Liver (tissue), 9 donors: ENCODE measurements around the gene ENPP1. TPM values are rescaled to one million over a fixed set of nuclear protein-coding genes. Genes with fewer than 3 reads are reported as not detected.

ENCODE experiments used
- DNase-seq: peaks from one replicate; pipeline ENCODE4 v3.0.0-alpha.2; 2017; ENCODE audit warnings: low spot score
- H3K27ac ChIP-seq, 2 donors: one replicate each; pipeline ENCODE4 v1.7.0; 2013; ENCODE audit warnings: inconsistent platforms in 2 of 2, low read length in 2 of 2, control low read depth in 1 of 2, low read depth in 1 of 2, mild to moderate bottlenecking in 1 of 2
- H3K27me3 ChIP-seq, 4 donors: one replicate each; pipeline versions ENCODE4 v1.6.1 to v1.7.0; 2013; ENCODE audit warnings: low read length in 3 of 4, inconsistent platforms in 1 of 4, mild to moderate bottlenecking in 1 of 4, moderate library complexity in 1 of 4; ENCODE audit not compliant: control insufficient read depth in 4 of 4, insufficient read depth in 4 of 4
- H3K36me3 ChIP-seq, 4 donors: one replicate each; pipeline versions ENCODE4 v1.6.1 to v1.7.0; 2013; ENCODE audit warnings: low read length in 3 of 4, mild to moderate bottlenecking in 3 of 4, low read depth in 1 of 4, moderate library complexity in 1 of 4; ENCODE audit not compliant: control insufficient read depth in 4 of 4, insufficient read depth in 3 of 4
- H3K4me1 ChIP-seq, 4 donors: one replicate each; pipeline versions ENCODE4 v1.6.1 to v1.7.0; 2013; ENCODE audit warnings: low read length in 3 of 4, mild to moderate bottlenecking in 3 of 4, moderate library complexity in 1 of 4; ENCODE audit not compliant: control insufficient read depth in 4 of 4, insufficient read depth in 4 of 4
- H3K4me3 ChIP-seq, 3 donors: one replicate each; pipeline versions ENCODE4 v1.6.1 to v1.7.0; 2013; ENCODE audit warnings: low read length in 3 of 3, control low read depth in 1 of 3, low read depth in 1 of 3, mild to moderate bottlenecking in 1 of 3
- H3K9ac ChIP-seq, 2 donors: one replicate each; pipeline ENCODE4 v1.7.0; 2013; ENCODE audit warnings: low read length in 2 of 2, mild to moderate bottlenecking in 2 of 2, moderate library complexity in 2 of 2, control low read depth in 1 of 2, low read depth in 1 of 2
- H3K9me3 ChIP-seq, 4 donors: one replicate each; pipeline versions ENCODE4 v1.6.1 to v1.7.0; 2013; ENCODE audit warnings: low read length in 3 of 4; ENCODE audit not compliant: control insufficient read depth in 4 of 4
- CTCF ChIP-seq: fragments of 150-350 bp; IDR thresholded peaks from 2 replicates; pipeline ENCODE4 v1.5.1; 2017; ENCODE audit warnings: improper control_type of control experiment, low read depth, low read length; ENCODE audit not compliant: missing input control
- EGR1 ChIP-seq, 2 donors: IDR thresholded peaks; 2 replicates each; pipeline ENCODE4 v1.6.1; 2016 to 2018; ENCODE audit warnings: antibody characterized with exemption in 2 of 2, low read depth in 2 of 2
- FOXA2 ChIP-seq: IDR thresholded peaks from 2 replicates; pipeline ENCODE4 v1.6.1; 2016; ENCODE audit warnings: antibody characterized with exemption
- JUND ChIP-seq, 2 donors: IDR thresholded peaks; 2 replicates each; pipeline ENCODE4 v1.6.1; 2016; ENCODE audit warnings: antibody characterized with exemption in 2 of 2
- NR2F2 ChIP-seq: IDR thresholded peaks from 2 replicates; pipeline ENCODE4 v1.6.1; 2016; ENCODE audit warnings: antibody characterized with exemption
- REST ChIP-seq: IDR thresholded peaks from 2 replicates; pipeline ENCODE4 v1.6.1; 2016; ENCODE audit warnings: antibody characterized with exemption, mild to moderate bottlenecking
- RXRA ChIP-seq, 2 donors: IDR thresholded peaks; 2 replicates each; pipeline ENCODE4 v1.6.1; 2017 to 2018; ENCODE audit warnings: antibody characterized with exemption in 2 of 2, mild to moderate bottlenecking in 1 of 2
- SP1 ChIP-seq: IDR thresholded peaks from 2 replicates; pipeline ENCODE4 v1.6.1; 2018; ENCODE audit warnings: antibody characterized with exemption, mild to moderate bottlenecking
- YY1 ChIP-seq: IDR thresholded peaks from 2 replicates; pipeline ENCODE4 v1.6.1; 2016; ENCODE audit warnings: antibody characterized with exemption, mild to moderate bottlenecking
- WGBS: extraction: QIAGEN DNeasy Blood & Tissue Kit; methylation state at CpG from one replicate; pipeline ENCODE4 v1.1.7; 2013; 5-methylcytosine and 5-hydroxymethylcytosine counted together
- polyA plus RNA-seq, 2 donors: library from polyadenylated mRNA; stranded (reverse) in 1 of 2; unstranded in 1 of 2; fragments of 200-250 nt in 1 of 2; fragments of >200 nt in 1 of 2; fragmentation: Nextera tagmentation in 1 of 2; extraction: Ambion mirVana in 1 of 2; gene quantifications; one replicate each; pipeline versions ENCODE4 v1.2.1 to v1.2.3, GENCODE V29; 2013 to 2015
- total RNA-seq, 2 donors: library from RNA; depleted of rRNA; stranded (reverse); fragments of >200 nt; gene quantifications; one replicate each; pipeline ENCODE4 v1.2.3, GENCODE V29; 2014
- TF ChIP-seq, protein P1 (sequence below): IDR thresholded peaks from 2 replicates; pipeline ENCODE4 v1.6.1; 2016; ENCODE audit warnings: antibody characterized with exemption
- TF ChIP-seq, protein P2 (sequence below): IDR thresholded peaks from 2 replicates; pipeline ENCODE4 v1.6.1; 2016; ENCODE audit warnings: antibody characterized with exemption
- donor health status: healthy.
- donor health status: healthy.
- donor health status: healthy.
- donor health status: healthy.
- donor health status: healthy.

The ENPP1 gene
- total and polyA plus RNA-seq, 4 donors = 9.5 to 53.1 (median 31.1) TPM

- TF ChIP-seq, protein P1, sequence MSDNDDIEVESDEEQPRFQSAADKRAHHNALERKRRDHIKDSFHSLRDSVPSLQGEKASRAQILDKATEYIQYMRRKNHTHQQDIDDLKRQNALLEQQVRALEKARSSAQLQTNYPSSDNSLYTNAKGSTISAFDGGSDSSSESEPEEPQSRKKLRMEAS = no peak
- TF ChIP-seq FOXA2 = no peak
- TF ChIP-seq, protein P2, sequence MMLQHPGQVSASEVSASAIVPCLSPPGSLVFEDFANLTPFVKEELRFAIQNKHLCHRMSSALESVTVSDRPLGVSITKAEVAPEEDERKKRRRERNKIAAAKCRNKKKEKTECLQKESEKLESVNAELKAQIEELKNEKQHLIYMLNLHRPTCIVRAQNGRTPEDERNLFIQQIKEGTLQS = no peak
- TF ChIP-seq YY1 = no peak
- no peak for TF ChIP-seq RXRA (IDR thresholded peaks at IDR 0.05)
- TF ChIP-seq JUND (IDR thresholded peaks at IDR 0.05) = no peak
- TF ChIP-seq EGR1 (IDR thresholded peaks at IDR 0.05; ENCODE audit: low read depth in 2 of 2) = no peak
- no peak for TF ChIP-seq REST
- TF ChIP-seq NR2F2 = no peak
Observed at GRCh38 chr6:131787079-131787478, 20.7 kb upstream of the ENPP1 start.

DNA sequence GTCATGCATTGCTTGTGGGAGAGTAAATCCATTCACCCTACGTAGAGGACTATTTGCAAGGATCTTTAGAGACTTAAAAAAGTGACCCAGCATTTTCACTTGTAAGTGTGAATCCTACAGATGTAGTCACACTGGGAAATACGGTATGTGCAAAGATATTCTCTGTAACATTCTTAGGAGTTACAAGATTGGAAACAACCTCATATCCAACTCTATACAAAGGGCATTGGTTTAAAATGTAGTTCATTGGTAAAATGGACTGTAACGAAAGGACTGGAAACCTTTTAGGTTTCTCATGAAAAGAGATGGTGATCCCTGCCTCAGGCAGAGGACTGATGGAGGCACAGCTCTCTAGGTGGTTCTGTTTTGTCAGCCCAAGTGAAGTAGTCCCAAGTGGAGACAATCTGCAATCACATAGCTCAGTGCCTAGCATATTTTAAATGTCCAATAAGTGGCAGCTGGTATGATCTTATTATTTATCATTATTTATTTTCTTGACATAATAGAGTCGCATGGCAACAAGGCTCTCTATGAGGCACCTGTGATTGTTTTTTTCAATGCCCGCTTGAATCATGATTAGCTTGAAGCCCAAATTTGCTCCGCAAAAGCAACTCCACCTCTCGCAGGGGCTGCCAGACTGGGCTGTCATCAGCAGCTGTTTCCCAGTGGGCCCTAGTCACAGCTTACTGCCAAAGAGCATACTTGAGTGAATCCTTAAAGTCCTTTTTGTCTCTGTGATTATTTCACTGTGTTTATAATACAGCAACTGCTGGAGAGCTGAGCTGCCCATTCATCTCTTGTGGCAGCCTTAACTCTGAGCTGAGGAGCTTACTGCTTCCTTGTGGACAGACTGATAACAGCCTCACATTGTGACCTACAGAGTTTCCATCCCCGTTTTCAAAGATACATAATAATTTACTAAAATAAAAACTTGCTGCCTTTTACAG lies 19.8 kb upstream of the ENPP1 start:
- no peak overlapping the region for H3K27ac ChIP-seq
- no peak for DNase-seq
- no peaks in the 10 kb centered on the region for H3K9me3 ChIP-seq
- H3K4me1 ChIP-seq = no peaks in the 10 kb centered on the region
- H3K9ac ChIP-seq = no peak overlapping the region
- no peaks in the 10 kb centered on the region for H3K27me3 ChIP-seq
- no peak overlapping the region for H3K4me3 ChIP-seq
- WGBS = 80% methylated on average over 8 of the region's 8 CpGs
- no peak for TF ChIP-seq SP1
- no peak for TF ChIP-seq RXRA (IDR thresholded peaks at IDR 0.05)
- TF ChIP-seq CTCF = no peak
- TF ChIP-seq, protein P1 = no peak
- no peaks in the 10 kb centered on the region for H3K36me3 ChIP-seq

More at GRCh38 chr6:131787079-131787478, 20.7 kb upstream of the ENPP1 start:
- no peaks in the 10 kb centered on the region for H3K36me3 ChIP-seq
- no peaks in the 10 kb centered on the region for H3K27me3 ChIP-seq
- no peak overlapping the region for H3K9ac ChIP-seq
- H3K4me3 ChIP-seq = no peak overlapping the region
- no peak for DNase-seq
- H3K4me1 ChIP-seq = no peaks in the 10 kb centered on the region
- H3K27ac ChIP-seq = no peak overlapping the region
- H3K9me3 ChIP-seq = no peaks in the 10 kb centered on the region
